ENCODE measurements around the gene SLC4A1AP. TPM values are rescaled to one million over a fixed set of nuclear protein-coding genes. Genes with fewer than 3 reads are reported as not detected.

Gene SLC4A1AP
- total and polyA plus RNA-seq, 4 donors, result 7.2 to 12.3 (median 9.5) TPM

GRCh38 chr2:27723372-27724144 is 59.9 kb downstream of the SLC4A1AP start:
- Histone ChIP-seq H3K9me3 (ENCODE audit: control insufficient read depth in 4 of 4, low read length in 3 of 4) (no peaks in the 10 kb centered on the region), H3K36me3 (ENCODE audit: control insufficient read depth in 4 of 4, insufficient read depth in 3 of 4, low read depth in 1 of 4, low read length in 3 of 4) (no peaks in the 10 kb centered on the region), H3K27ac (ENCODE audit: low read depth in 1 of 2, low read length in 2 of 2) (no peak overlapping the region), H3K4me3 (ENCODE audit: low read depth in 1 of 3, low read length in 3 of 3) (no peak overlapping the region), H3K27me3 (ENCODE audit: control insufficient read depth in 4 of 4, insufficient read depth in 4 of 4, low read length in 3 of 4) (no peaks in the 10 kb centered on the region), H3K4me1 (ENCODE audit: control insufficient read depth in 4 of 4, insufficient read depth in 4 of 4, low read length in 3 of 4) (peaks cover 0 to 5% (median 0%) of the 10 kb centered on the region in 4 donors), H3K9ac (ENCODE audit: low read depth in 1 of 2, low read length in 2 of 2) (no peak overlapping the region)
- no peak for TF ChIP-seq NR2F2 (IDR thresholded peaks at IDR 0.05)
- peak; percentile 49 for TF ChIP-seq SP1 (IDR thresholded peaks at IDR 0.05)
- TF ChIP-seq JUND (IDR thresholded peaks at IDR 0.05), result no peak
- TF ChIP-seq HNF4G (IDR thresholded peaks at IDR 0.05), result peak; percentile 43
- peak; percentile 57 to 78 for TF ChIP-seq HNF4A (conservative IDR thresholded peaks at IDR 0.05)
- TF ChIP-seq RXRA (IDR thresholded peaks at IDR 0.05), result peak in 1 of 2 donors; percentile 47
- peak; percentile 94 to 95 for TF ChIP-seq RAD21 (IDR thresholded peaks at IDR 0.05)
- TF ChIP-seq CTCF (IDR thresholded peaks at IDR 0.05; ENCODE audit: low read depth, low read length, missing input control), result peak; percentile 88
- 37% methylated on average over 11 of the region's 11 CpGs for WGBS
- no peak for DNase-seq (ENCODE audit: low spot score)

- WGBS, result 89% methylated on average over 3 of the region's 3 CpGs
- no peak overlapping the region for H3K27ac ChIP-seq (ENCODE audit: low read depth in 1 of 2, low read length in 2 of 2)
- TF ChIP-seq MAX (IDR thresholded peaks at IDR 0.05) (no peak), REST (IDR thresholded peaks at IDR 0.05) (no peak), FOXA2 (IDR thresholded peaks at IDR 0.05) (no peak), CTCF (IDR thresholded peaks at IDR 0.05; ENCODE audit: low read depth, low read length, missing input control) (no peak), RXRA (IDR thresholded peaks at IDR 0.05) (no peak), ZBTB33 (IDR thresholded peaks at IDR 0.05) (no peak), SP1 (IDR thresholded peaks at IDR 0.05) (no peak), RAD21 (IDR thresholded peaks at IDR 0.05) (no peak), YY1 (IDR thresholded peaks at IDR 0.05) (no peak), NR2F2 (IDR thresholded peaks at IDR 0.05) (no peak), GABPA (IDR thresholded peaks at IDR 0.05 in 1 of 2, conservative IDR thresholded peaks at IDR 0.05 in 1 of 2) (no peak)
Measured at GRCh38 chr2:27724191-27724590, 60.5 kb downstream of the SLC4A1AP start.

More at GRCh38 chr2:27724191-27724590, 60.5 kb downstream of the SLC4A1AP start:
- Histone ChIP-seq H3K4me1 (ENCODE audit: control insufficient read depth in 4 of 4, insufficient read depth in 4 of 4, low read length in 3 of 4) (peaks cover 0 to 5% (median 0%) of the 10 kb centered on the region in 4 donors), H3K27me3 (ENCODE audit: control insufficient read depth in 4 of 4, insufficient read depth in 4 of 4, low read length in 3 of 4) (no peaks in the 10 kb centered on the region), H3K9ac (ENCODE audit: low read depth in 1 of 2, low read length in 2 of 2) (no peak overlapping the region), H3K9me3 (ENCODE audit: control insufficient read depth in 4 of 4, low read length in 3 of 4) (no peaks in the 10 kb centered on the region), H3K36me3 (ENCODE audit: control insufficient read depth in 4 of 4, insufficient read depth in 3 of 4, low read depth in 1 of 4, low read length in 3 of 4) (no peaks in the 10 kb centered on the region), H3K4me3 (ENCODE audit: low read depth in 1 of 3, low read length in 3 of 3) (no peak overlapping the region)
- DNase-seq (ENCODE audit: low spot score), result no peak
